Daoy (cell line): Measurements from ENCODE around the gene SCGB1D1. TPM values are rescaled to one million over a fixed set of nuclear protein-coding genes. Genes with fewer than 3 reads are reported as not detected.
"Not testable (repeated sequence)": the region's sequence is repeated elsewhere in the genome, so short reads cannot be mapped to it uniquely, and the experiment has no call there.

Source experiments
- DNase-seq: peaks from one replicate; pipeline ENCODE4 v3.0.0-alpha.2; 2015; ENCODE audit warnings: low read depth
- total RNA-seq: library from RNA; depleted of rRNA; stranded (reverse); fragments of >200 nt; shearing (Covaris generic); gene quantifications from 2 replicates; pipeline ENCODE4 v1.2.3, GENCODE V29; 2014

Gene SCGB1D1
- total RNA-seq, 1 experiment from 2014 or later: not detected

- DNase-seq: no peak
Observed at GRCh38 chr11:62166371-62166770, 23.6 kb upstream of the SCGB1D1 start.

GRCh38 chr11:62169448-62169847, 20.6 kb upstream of the SCGB1D1 start:
- no peak for DNase-seq

- no peak for DNase-seq
Observed at GRCh38 chr11:62169935-62170334, 20.1 kb upstream of the SCGB1D1 start.

- peak; percentile 82 for DNase-seq
Observed at GRCh38 chr11:62171261-62171723, 18.7 kb upstream of the SCGB1D1 start.

- no peak for DNase-seq
Observed at GRCh38 chr11:62172294-62172693, 17.7 kb upstream of the SCGB1D1 start.

GRCh38 chr11:62176766-62177165, 13.2 kb upstream of the SCGB1D1 start:
- no peak for DNase-seq

- no peak for DNase-seq
Observed at GRCh38 chr11:62179995-62180394, 10.0 kb upstream of the SCGB1D1 start.

- DNase-seq: no peak
Observed at GRCh38 chr11:62181097-62181496, 8.9 kb upstream of the SCGB1D1 start.

GRCh38 chr11:62182147-62182891, 7.7 kb upstream of the SCGB1D1 start:
- DNase-seq: no peak

GRCh38 chr11:62186195-62186594, 3.8 kb upstream of the SCGB1D1 start:
- DNase-seq: no peak

- DNase-seq: peak; percentile 23
Observed at GRCh38 chr11:62193952-62194351, 3.9 kb downstream of the SCGB1D1 start.

- not testable (repeated sequence) for DNase-seq
Observed at GRCh38 chr11:62195010-62195409, 5.0 kb downstream of the SCGB1D1 start.

- DNase-seq: peak; percentile 16
Observed at GRCh38 chr11:62195945-62196344, 5.9 kb downstream of the SCGB1D1 start.

- not testable (repeated sequence) for DNase-seq
Observed at GRCh38 chr11:62197400-62197799, 7.4 kb downstream of the SCGB1D1 start.

- no peak for DNase-seq
Observed at GRCh38 chr11:62201376-62201775, 11.4 kb downstream of the SCGB1D1 start.

GRCh38 chr11:62202910-62203309, 12.9 kb downstream of the SCGB1D1 start:
- no peak for DNase-seq

- DNase-seq: no peak
Observed at GRCh38 chr11:62204430-62204829, 14.4 kb downstream of the SCGB1D1 start.

GRCh38 chr11:62205441-62205840, 15.4 kb downstream of the SCGB1D1 start:
- DNase-seq: no peak

- not testable (repeated sequence) for DNase-seq
Observed at GRCh38 chr11:62206276-62207066, 16.5 kb downstream of the SCGB1D1 start.

GRCh38 chr11:62208785-62209144, 18.7 kb downstream of the SCGB1D1 start:
- no peak for DNase-seq

GRCh38 chr11:62217191-62217748, 27.3 kb downstream of the SCGB1D1 start:
- no peak for DNase-seq

GRCh38 chr11:62221498-62221897, 31.5 kb downstream of the SCGB1D1 start:
- no peak for DNase-seq

- DNase-seq: no peak
Observed at GRCh38 chr11:62223095-62223494, 33.1 kb downstream of the SCGB1D1 start.
